ENCODE measurements around the gene FSCB. TPM values are rescaled to one million over a fixed set of nuclear protein-coding genes. Genes with fewer than 3 reads are reported as not detected.

FSCB gene
- total RNA-seq, 1 donor from 2014 or later = not detected

GRCh38 chr14:44494137-44494536 lies 12.9 kb downstream of the FSCB start:
- Mint-ChIP-seq H3K9me3 (ENCODE audit: low read depth) (no peaks in the 10 kb centered on the region), H3K27ac (ENCODE audit: unreplicated experiment) (no peak overlapping the region), H3K4me1 (ENCODE audit: low read depth) (no peaks in the 10 kb centered on the region), H3K27me3 (ENCODE audit: low read depth) (no peaks in the 10 kb centered on the region), H3K36me3 (ENCODE audit: low read depth) (no peaks in the 10 kb centered on the region), H3K4me3 (ENCODE audit: unreplicated experiment) (no peak overlapping the region)
- DNase-seq (ENCODE audit: low spot score) = no peak
- no peak for TF ChIP-seq CTCF (IDR thresholded peaks at IDR 0.05)

- DNase-seq (ENCODE audit: low spot score) = no peak
- no peak for TF ChIP-seq CTCF (IDR thresholded peaks at IDR 0.05)
- Mint-ChIP-seq H3K27me3 (ENCODE audit: low read depth) (no peaks in the 10 kb centered on the region), H3K4me3 (ENCODE audit: unreplicated experiment) (no peak overlapping the region), H3K4me1 (ENCODE audit: low read depth) (no peaks in the 10 kb centered on the region), H3K27ac (ENCODE audit: unreplicated experiment) (no peak overlapping the region), H3K36me3 (ENCODE audit: low read depth) (no peaks in the 10 kb centered on the region), H3K9me3 (ENCODE audit: low read depth) (peaks cover 11% of the 10 kb centered on the region)
Observed at GRCh38 chr14:44490966-44491365, 16.1 kb downstream of the FSCB start.

GRCh38 chr14:44477953-44478352 lies 29.1 kb downstream of the FSCB start:
- Mint-ChIP-seq H3K27ac (ENCODE audit: unreplicated experiment) (no peak overlapping the region), H3K27me3 (ENCODE audit: low read depth) (no peaks in the 10 kb centered on the region), H3K4me1 (ENCODE audit: low read depth) (no peaks in the 10 kb centered on the region), H3K4me3 (ENCODE audit: unreplicated experiment) (no peak overlapping the region), H3K9me3 (ENCODE audit: low read depth) (peaks cover 16% of the 10 kb centered on the region), H3K36me3 (ENCODE audit: low read depth) (no peaks in the 10 kb centered on the region)
- DNase-seq (ENCODE audit: low spot score) = no peak
- no peak for TF ChIP-seq CTCF (IDR thresholded peaks at IDR 0.05)

- Mint-ChIP-seq H3K27ac (ENCODE audit: unreplicated experiment) (no peak overlapping the region), H3K4me3 (ENCODE audit: unreplicated experiment) (no peak overlapping the region), H3K4me1 (ENCODE audit: low read depth) (no peaks in the 10 kb centered on the region), H3K27me3 (ENCODE audit: low read depth) (no peaks in the 10 kb centered on the region), H3K9me3 (ENCODE audit: low read depth) (peaks cover 4% of the 10 kb centered on the region), H3K36me3 (ENCODE audit: low read depth) (no peaks in the 10 kb centered on the region)
- TF ChIP-seq CTCF (IDR thresholded peaks at IDR 0.05) = no peak
- DNase-seq (ENCODE audit: low spot score) = no peak
Observed at GRCh38 chr14:44468771-44469170, 38.3 kb downstream of the FSCB start.

- no peak overlapping the region for H3K27ac Mint-ChIP-seq (ENCODE audit: unreplicated experiment)
- no peaks in the 10 kb centered on the region for H3K36me3 Mint-ChIP-seq (ENCODE audit: low read depth)
- no peaks in the 10 kb centered on the region for H3K4me1 Mint-ChIP-seq (ENCODE audit: low read depth)
- peaks cover 2% of the 10 kb centered on the region for H3K27me3 Mint-ChIP-seq (ENCODE audit: low read depth)
- DNase-seq (ENCODE audit: low spot score) = no peak
- no peak overlapping the region for H3K4me3 Mint-ChIP-seq (ENCODE audit: unreplicated experiment)
- TF ChIP-seq CTCF (IDR thresholded peaks at IDR 0.05) = no peak
- H3K9me3 Mint-ChIP-seq (ENCODE audit: low read depth) = peaks cover 3% of the 10 kb centered on the region
Observed at GRCh38 chr14:44463356-44464004, 43.6 kb downstream of the FSCB start.
